ENCODE results near the gene ATG7.
"Not testable (repeated sequence)": the region's sequence is repeated elsewhere in the genome, so short reads cannot be mapped to it uniquely, and the experiment has no call there.

- not testable (repeated sequence) for TF ChIP-seq EZH2phosphoT487 (IDR thresholded peaks at IDR 0.05; ENCODE audit: borderline replicate concordance, low read length); CTCF (IDR thresholded peaks at IDR 0.05; ENCODE audit: low read depth, low read length, poor library complexity, severe bottlenecking)
These were observed 216.2 kb downstream of the ATG7 start for GRCh38 chr3:11488356-11488755.

Measured in DOHH2 (cell line).